Measurements from ENCODE around the gene MAGIX. TPM values are rescaled to one million over a fixed set of nuclear protein-coding genes. Genes with fewer than 3 reads are reported as not detected.
"Not testable (repeated sequence)": the region's sequence is repeated elsewhere in the genome, so short reads cannot be mapped to it uniquely, and the experiment has no call there.

The MAGIX gene
- total and polyA plus RNA-seq, 2 experiments from 2014 or later = 6.5 to 7.1 TPM

GRCh38 chrX:49172280-49172780, 9.8 kb downstream of the MAGIX start:
- peaks cover 3% of the 10 kb centered on the region for H3K4me1 ChIP-seq (ENCODE audit: insufficient read depth)
- H3K27ac ChIP-seq = peak overlapping the region; percentile 84
- DNase-seq (ENCODE audit: low spot score) = peak; percentile 69
- H4K20me1 ChIP-seq (ENCODE audit: insufficient read depth, poor library complexity, severe bottlenecking) = no peaks in the 10 kb centered on the region
- H3K79me2 ChIP-seq = no peaks in the 10 kb centered on the region
- H3K4me2 ChIP-seq = peak overlapping the region; percentile 83
- peak overlapping the region; percentile 41 for H2AFZ ChIP-seq
- no peak for TF ChIP-seq CTCF (IDR thresholded peaks at IDR 0.05; ENCODE audit: poor library complexity)
- H3K27me3 ChIP-seq = no peaks in the 10 kb centered on the region
- H3K9me3 ChIP-seq (ENCODE audit: low read depth) = no peaks in the 10 kb centered on the region
- H3K4me3 ChIP-seq = peak overlapping the region; percentile 34
- H3K36me3 ChIP-seq (replicated peaks; ENCODE audit: insufficient read depth, low read depth) = no peaks in the 10 kb centered on the region
- H3K9me2 ChIP-seq (replicated peaks; ENCODE audit: insufficient read depth) = no peaks in the 10 kb centered on the region
- 72% methylated on average over 22 of the region's 37 CpGs for WGBS (ENCODE audit: low lambda C conversion rate, missing lambda C conversion rate)

DNA sequence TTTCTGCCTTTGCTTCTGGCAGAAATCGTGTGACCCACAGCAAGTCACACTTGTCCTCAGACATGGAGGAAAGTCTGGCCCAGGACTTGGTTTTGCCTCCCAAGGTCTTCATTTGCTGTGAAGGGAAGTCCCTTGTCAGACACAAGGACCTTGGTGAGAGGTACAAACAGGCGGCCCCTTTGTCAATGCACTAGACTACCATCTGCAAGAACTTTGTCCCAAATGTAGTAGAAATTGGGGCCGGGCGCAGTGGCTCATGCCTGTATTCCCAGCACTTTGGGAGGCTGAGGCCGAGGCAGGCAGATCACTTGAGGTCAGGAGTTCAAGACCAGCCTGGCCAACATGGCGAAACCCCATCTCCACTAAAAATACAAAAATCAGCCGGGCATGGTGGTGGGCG, 11.0 kb downstream of the MAGIX start:
- 85% methylated on average over 8 of the region's 8 CpGs for WGBS (ENCODE audit: low lambda C conversion rate, missing lambda C conversion rate)
- H3K9me3 ChIP-seq (ENCODE audit: low read depth); DNase-seq (ENCODE audit: low spot score); H3K9me2 ChIP-seq (replicated peaks; ENCODE audit: insufficient read depth); H3K4me2 ChIP-seq; H3K27ac ChIP-seq; H3K4me3 ChIP-seq; H4K20me1 ChIP-seq (ENCODE audit: insufficient read depth, poor library complexity, severe bottlenecking); H3K79me2 ChIP-seq; H2AFZ ChIP-seq; H3K27me3 ChIP-seq; H3K36me3 ChIP-seq (replicated peaks; ENCODE audit: insufficient read depth, low read depth); H3K4me1 ChIP-seq (ENCODE audit: insufficient read depth): not testable (repeated sequence)

GRCh38 chrX:49174723-49175122, 12.2 kb downstream of the MAGIX start:
- Histone ChIP-seq H3K4me3 (no peak overlapping the region), H3K4me1 (ENCODE audit: insufficient read depth) (no peaks in the 10 kb centered on the region), H3K36me3 (replicated peaks; ENCODE audit: insufficient read depth, low read depth) (no peaks in the 10 kb centered on the region), H3K27me3 (no peaks in the 10 kb centered on the region), H3K27ac (no peak overlapping the region), H3K9me3 (ENCODE audit: low read depth) (no peaks in the 10 kb centered on the region), H3K9me2 (replicated peaks; ENCODE audit: insufficient read depth) (no peaks in the 10 kb centered on the region), H3K79me2 (no peaks in the 10 kb centered on the region), H2AFZ (no peak overlapping the region), H4K20me1 (ENCODE audit: insufficient read depth, poor library complexity, severe bottlenecking) (no peaks in the 10 kb centered on the region), H3K4me2 (no peak overlapping the region)
- 75% methylated on average over 3 of the region's 3 CpGs for WGBS (ENCODE audit: low lambda C conversion rate, missing lambda C conversion rate)
- no peak for DNase-seq (ENCODE audit: low spot score)
- TF ChIP-seq EZH2phosphoT487 (IDR thresholded peaks at IDR 0.05; ENCODE audit: low read depth, severe bottlenecking, unreplicated experiment) = no peak

GRCh38 chrX:49175435-49176274, 13.1 kb downstream of the MAGIX start:
- no peak for DNase-seq (ENCODE audit: low spot score)
- H3K4me2 ChIP-seq = no peak overlapping the region
- TF ChIP-seq EZH2 (IDR thresholded peaks at IDR 0.05; ENCODE audit: borderline replicate concordance) (no peak), CTCF (IDR thresholded peaks at IDR 0.05; ENCODE audit: poor library complexity) (no peak), EZH2phosphoT487 (IDR thresholded peaks at IDR 0.05; ENCODE audit: low read depth, severe bottlenecking, unreplicated experiment) (no peak)
- no peak overlapping the region for H2AFZ ChIP-seq
- H3K27me3 ChIP-seq = no peaks in the 10 kb centered on the region
- 97% methylated on average over 24 of the region's 43 CpGs for WGBS (ENCODE audit: low lambda C conversion rate, missing lambda C conversion rate)
- H4K20me1 ChIP-seq (ENCODE audit: insufficient read depth, poor library complexity, severe bottlenecking) = no peaks in the 10 kb centered on the region
- no peaks in the 10 kb centered on the region for H3K9me2 ChIP-seq (replicated peaks; ENCODE audit: insufficient read depth)
- no peaks in the 10 kb centered on the region for H3K4me1 ChIP-seq (ENCODE audit: insufficient read depth)
- no peak overlapping the region for H3K4me3 ChIP-seq
- no peak overlapping the region for H3K27ac ChIP-seq
- no peaks in the 10 kb centered on the region for H3K9me3 ChIP-seq (ENCODE audit: low read depth)
- H3K79me2 ChIP-seq = no peaks in the 10 kb centered on the region
- H3K36me3 ChIP-seq (replicated peaks; ENCODE audit: insufficient read depth, low read depth) = no peaks in the 10 kb centered on the region

Data from hepatocyte (in vitro differentiated cells).